ENCODE results near the gene MAPK8. TPM values are rescaled to one million over a fixed set of nuclear protein-coding genes. Genes with fewer than 3 reads are reported as not detected.

The MAPK8 gene
- total RNA-seq, 1 donor from 2014 or later = 30.6 TPM

DNA sequence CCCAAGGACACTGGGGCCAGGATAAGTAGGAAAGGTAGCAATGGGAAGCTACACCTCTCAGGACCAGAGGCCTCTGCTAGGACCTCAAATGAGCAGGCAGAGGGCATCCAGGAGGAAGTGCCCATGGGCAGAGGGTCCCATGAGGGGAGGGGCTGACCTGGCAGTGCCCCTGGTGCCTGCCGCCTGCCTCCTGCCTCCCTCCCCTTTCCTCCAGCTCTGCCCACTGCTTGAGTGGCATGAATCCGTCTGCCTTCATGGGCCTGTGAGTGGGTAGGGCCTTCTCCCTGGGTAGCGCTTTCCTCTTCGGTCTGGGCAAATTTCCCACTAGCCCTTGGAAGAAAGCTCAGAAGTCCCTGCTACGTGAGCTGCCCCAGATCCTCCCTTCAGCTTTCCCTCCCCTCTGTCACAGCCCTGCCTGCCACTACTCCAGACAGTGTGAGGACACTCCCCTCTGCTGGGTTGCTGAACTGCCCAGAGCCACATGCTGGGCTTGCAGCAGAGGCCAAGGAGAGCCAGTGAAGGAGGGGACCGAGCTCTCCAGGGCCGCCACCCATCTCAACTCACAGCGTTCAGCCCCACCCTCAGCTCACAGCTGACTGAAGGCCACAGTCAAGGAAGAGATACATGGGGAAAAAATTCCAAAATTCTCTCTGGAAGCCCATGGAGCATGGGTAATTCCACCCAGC, 157.0 kb downstream of the MAPK8 start:
- ATAC-seq (ENCODE audit: poor library complexity) = peak; percentile 11
- intact Hi-C loops (cut with DNase I) = no loop called here

DNA sequence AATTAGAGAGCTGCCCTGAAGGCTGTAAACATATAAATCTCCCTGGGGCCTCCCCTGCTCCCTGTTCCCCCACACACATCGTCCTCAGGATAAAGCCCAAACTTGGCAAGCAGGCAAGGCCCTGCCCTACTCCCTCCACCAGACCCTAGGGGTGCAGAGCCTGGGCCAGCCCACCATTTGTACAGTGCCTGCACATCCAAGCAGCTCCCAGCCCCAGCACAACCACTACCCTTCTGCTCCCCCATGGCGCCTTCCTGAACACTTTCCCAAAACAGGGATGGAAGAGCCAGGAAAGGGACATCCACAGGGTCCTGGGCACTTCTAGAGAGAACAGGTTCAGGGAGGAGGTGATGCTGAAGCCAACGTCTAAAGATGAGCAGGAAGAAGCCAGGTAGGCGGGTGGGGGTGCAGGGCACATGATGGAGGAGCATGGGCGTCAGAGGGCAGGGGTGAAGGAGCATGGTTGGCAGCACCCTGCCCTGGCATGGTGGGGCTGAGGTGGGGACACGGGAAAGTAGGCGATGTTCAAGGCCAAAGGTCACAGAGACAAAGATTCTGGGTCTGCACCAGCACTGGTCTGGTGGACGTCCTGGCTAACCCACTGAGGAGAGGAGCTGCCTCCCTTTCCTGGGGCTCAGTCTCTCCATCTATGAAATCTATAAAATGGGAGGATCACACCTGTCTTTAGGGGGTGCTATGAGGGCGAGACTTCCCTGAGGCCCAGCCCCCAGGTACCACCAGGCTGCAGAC, 157.8 kb downstream of the MAPK8 start:
- DNase-seq (no peak), ATAC-seq (ENCODE audit: poor library complexity) (no peak)
- intact Hi-C loops (cut with DNase I) = no loop called here

More for the DNA sequence above, 157.0 kb downstream of the MAPK8 start:
- DNase-seq = no peak

DNA sequence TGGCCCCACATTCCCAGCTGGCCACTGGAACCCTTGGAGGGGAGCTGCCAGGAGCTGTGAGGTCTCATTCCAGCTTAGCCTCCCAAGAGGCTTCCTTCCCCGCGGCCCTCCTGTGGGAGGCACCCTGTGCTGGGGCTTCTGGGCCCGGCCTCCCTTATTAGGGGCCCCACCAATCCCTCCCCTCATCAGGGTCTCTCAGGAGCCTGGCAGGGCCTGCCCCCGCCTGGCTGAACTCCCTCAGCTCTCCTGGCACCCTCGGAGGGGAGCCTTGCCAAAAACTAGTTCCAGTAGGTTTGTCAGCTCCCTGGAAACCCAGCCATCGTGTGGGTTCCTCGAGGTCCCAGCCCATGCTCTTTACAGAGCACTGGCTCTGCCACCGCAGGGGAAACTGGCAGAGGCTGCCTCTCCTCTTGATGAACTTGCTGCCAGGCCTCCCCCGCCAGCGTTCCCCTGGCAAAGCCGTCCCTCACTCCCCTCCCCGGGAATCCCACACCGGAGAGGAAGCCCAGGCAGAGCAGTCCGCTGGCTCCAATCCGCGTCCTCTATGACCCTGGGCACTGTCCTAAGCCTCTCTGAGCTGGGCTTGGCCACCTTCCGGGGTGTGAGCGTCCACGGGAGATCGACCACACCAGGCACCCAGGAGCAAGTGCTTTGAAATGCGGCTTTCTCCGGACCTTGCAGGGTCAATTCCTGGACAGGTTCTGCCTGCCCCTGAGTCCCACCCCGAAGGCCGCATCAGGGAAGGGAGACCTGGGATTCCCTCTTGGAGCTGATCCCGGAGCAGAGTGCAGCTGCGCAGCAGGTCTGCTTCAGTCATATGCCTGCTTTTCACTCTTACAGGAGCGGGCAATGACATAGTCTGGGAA, 158.6 kb downstream of the MAPK8 start:
- DNase-seq (peak; percentile 81), ATAC-seq (ENCODE audit: poor library complexity) (peak; percentile 92)
- intact Hi-C loops (cut with DNase I) = no loop called here

DNA sequence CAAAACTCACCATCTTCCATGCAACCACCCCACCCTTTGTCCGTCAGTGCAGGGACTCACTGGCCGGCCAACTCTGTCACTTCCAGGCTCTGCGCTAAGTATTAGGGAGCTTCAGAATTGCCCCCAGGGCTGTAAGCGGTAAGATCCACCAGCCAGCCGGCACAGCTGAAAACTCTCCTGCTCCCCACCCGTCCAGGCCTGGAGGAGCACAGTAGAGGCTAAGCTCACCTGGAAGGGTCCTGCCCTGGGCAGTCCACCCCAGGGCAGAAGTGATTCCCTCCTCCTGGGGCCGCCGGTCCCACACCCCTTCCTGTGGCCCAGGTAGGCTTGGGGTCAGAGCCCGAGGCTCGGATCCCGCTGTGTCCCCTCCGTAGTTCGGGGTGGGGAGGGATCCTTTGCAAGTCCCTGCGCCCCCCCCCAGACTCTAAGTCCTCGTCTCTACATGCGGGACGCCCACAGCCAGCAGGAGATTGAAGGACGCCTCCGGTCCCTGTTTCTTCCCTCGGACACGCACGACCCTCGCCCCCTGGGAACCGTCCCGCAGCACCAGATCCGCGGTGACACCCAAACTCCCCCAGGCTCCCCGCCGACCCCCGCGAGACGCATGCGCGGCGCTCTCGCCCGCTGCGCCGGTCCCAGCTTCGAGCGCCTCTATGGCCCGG, 159.5 kb downstream of the MAPK8 start:
- no peak for DNase-seq
- intact Hi-C loops (cut with DNase I) = no loop called here
- ATAC-seq (ENCODE audit: poor library complexity) = no peak

DNA sequence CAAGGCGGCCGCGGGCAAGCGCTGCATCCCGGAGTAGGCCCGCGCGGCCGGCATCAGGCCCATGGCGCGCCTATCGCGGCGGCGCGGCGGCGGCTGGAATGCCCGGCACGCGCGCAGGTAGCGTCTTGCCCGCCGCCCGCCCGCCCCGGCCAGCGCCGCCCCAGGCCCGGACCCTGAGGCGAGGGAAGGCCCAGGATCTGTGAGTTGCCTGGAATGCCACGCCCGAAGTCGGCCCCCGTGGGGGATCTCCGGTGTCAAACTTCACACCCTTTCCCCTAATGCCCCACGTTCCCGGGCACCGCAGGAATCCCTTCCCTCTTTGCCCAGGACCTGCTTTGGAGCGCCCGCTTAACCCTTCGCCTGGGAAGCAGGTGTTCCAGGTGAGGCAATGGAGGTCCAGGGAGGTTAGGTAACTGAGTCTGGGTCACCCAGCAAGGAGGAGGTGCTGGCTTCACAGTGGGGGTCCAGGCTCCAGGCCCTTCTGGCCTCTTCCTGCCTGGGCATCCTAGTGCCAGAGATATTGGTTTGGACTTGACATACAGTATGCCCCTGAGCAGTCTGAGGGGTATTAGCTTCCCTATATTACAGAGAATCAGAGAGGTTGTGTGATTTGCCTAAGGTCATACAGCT, 160.2 kb downstream of the MAPK8 start:
- intact Hi-C loops (cut with DNase I) = no loop called here
- ATAC-seq (ENCODE audit: poor library complexity) (no peak), DNase-seq (no peak)

DNA sequence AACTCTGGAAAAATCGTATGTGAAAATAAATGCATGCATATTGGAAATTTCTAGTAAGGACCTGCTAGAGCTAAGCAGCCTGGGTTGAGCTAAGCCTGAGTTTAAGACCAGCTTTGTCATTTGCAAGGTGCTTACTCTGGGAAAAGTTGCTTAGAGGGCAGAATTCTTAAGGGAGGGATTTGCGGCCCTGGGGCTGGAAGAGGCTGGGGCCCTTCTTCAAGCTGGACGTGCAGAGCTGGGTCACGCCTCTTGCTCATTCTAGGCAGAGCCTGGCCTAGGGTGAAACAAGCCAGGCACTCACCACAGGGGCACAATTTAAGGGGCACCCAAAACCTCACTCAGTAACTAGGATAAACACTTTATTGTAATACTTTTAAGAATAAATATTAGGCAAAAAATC, 161.2 kb downstream of the MAPK8 start:
- no peak for DNase-seq

DNA sequence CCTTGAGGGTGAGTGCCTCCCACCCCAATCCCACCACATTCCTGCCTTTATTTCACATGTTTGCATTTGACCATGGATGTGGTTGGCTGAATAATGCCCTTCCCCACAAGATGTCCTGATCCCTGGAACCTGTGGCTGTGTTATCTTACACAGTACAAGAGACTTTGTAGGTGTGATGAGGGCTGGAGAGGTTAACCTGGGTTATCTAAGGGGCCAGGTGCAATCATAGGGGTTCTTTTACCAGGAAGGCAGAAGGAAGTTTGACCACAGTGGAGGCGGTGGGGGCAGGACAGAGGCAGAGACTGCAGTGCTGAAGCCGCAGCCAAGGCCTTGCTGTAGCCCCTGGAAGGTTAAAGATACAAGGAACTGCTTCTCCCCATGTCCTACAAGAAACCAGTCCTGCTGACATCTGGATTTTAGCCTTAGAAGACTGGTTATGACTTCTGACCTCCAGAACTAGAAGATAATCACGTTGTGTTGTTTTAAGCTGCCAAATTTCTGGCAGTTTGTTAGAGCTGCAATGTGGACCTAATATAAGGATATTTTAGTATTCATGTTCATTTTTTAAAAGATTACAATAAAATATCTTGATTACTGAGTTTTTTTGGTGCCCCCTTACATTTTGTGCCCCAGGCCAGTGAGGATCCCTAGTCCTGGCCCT, 161.8 kb downstream of the MAPK8 start:
- DNase-seq = no peak
- no peak for ATAC-seq (ENCODE audit: poor library complexity)
- intact Hi-C loops (cut with DNase I) = no loop called here

More for the DNA sequence above, 161.2 kb downstream of the MAPK8 start:
- intact Hi-C loops (cut with DNase I) = no loop called here
- no peak for ATAC-seq (ENCODE audit: poor library complexity)

DNA sequence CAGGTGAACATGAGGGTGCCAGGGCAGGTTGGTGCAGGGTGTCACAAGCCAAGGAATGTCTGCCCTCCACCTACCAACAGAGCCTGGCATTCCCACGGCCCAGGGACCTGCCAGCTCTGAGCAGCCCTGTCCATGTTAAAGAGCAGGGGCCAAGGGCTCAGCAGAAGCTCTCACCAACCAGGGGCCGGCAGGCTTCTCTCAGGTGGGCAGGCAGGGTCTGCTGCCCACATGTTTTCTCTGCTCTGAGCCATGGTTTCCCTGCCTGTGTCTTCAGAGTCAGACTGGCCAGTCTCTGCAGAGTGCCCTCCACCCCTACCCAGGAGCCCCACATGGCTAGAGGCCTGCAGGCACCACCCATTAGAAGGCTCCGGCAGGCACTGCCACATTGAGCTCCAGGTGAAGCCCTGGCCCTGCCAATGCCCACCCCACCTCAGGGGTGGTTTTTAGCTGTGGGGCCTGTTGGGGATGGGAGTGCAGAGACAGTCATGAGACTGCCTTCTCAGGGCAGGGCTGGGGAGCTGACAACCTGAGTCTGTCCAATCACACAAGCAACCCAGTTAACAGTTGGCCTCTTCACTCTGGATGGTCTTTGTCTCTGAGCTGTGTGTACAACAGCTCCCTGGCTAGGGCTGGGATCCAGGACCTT, 162.5 kb downstream of the MAPK8 start:
- DNase-seq (no peak), ATAC-seq (ENCODE audit: poor library complexity) (no peak)
- intact Hi-C loops (cut with DNase I) = no loop called here

DNA sequence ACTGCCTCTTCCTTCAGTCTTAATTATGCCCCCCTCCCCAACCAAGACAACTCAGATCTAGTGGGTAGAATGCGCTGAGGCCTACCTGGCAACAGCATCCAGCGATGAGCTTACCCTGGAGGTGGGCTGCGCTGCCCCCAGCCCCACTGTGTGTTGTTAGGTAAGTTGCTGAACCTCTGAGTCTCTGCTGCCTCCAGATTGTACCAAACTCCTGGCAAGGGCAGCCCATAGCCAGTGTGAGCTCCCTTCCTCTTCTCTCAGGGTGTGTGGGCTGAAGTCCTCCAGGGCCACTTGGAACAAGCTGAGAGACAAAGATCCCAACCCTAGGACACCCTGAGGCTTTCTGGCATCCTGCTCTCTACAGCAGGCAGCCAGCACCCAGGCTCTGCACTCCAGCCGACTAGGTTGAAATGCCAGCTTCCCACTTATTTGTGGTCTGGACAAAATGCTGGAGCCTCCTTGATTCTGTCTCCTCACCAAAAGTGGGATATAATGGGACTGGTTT, 163.1 kb downstream of the MAPK8 start:
- DNase-seq = no peak
- ATAC-seq (ENCODE audit: poor library complexity) = no peak
- intact Hi-C loops (cut with DNase I) = no loop called here

DNA sequence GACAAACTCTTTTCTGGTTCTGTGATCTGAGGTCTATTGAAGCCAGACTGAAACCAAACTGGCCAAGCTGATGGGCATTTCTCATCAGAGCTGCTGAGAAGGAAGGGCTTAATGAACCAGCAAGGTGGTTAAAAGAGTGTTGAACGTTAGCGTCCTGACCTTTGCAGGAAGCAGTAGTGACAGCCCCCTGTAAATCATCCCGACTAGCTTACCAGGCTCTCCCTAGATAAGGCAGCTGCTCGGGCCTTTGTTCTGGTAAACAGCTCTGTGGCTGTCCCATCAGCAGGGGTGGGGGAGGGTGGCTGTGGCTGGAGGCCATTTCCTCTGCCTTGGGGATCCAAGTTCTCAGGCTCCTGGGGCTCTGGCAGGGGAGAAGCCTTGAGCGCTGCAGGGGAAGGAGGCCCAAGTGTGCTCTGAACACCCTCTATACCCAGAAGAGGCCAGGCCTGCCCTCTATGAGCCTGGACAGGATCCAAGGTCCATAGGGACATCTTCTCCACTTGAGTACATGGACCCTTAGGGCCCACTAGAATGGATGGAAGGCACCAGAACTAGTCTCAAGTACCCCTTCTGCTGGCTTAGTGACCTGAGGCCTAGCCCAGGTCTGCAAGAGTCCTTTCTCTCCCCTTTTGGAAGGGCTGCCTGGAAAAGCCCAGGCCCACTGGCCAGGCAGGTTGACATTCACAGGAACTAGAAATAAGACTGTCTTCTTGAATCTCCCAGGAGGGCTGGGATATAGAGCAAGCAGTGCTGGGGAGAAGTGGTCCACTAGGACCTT, 163.8 kb downstream of the MAPK8 start:
- no peak for ATAC-seq (ENCODE audit: poor library complexity)
- intact Hi-C loops (cut with DNase I) = no loop called here
- DNase-seq = no peak

DNA sequence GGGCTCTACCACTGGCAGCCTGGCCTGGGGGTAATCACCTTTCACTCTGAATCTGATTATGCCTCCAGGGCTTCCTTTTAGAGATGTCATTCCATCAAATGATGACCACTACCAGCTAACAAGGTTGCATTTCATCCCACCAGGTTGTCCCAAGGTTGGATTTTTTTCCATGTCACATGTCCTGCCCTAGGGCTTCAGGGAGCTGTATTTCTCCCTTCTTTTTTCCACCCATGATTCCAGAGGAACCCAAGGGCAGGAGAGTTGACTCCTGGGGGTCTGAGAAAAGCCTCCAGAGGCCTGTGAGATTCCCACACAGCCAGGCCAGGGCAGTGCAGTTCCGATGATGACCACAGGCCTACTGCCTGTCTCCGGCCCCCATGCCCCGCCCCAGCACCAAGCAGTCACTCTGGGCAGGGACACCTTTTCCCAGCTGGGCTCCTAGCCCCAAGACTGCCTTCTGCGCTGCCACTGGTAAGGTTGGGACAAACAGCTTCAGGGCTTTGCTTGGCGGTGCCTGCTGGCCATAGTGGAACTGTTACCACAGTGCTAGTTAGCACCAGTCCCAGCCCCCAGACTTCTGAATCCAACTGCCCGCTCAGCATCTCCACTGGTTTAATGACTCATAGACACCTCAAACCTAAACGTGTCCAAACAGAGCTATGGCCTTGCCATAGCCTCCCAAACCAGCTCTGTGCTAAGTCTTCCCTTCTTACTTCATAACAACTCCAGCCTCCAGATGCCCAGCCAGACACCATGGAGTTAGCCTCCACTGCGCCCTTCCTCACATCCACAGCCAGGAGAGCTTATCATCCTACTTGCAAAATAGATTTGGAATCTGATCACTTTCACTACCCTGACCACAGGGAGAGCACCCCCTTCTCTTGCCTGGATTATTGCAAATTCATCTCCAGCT, 164.7 kb downstream of the MAPK8 start:
- ATAC-seq (ENCODE audit: poor library complexity) (no peak), DNase-seq (no peak)
- intact Hi-C loops (cut with DNase I) = no loop called here

DNA sequence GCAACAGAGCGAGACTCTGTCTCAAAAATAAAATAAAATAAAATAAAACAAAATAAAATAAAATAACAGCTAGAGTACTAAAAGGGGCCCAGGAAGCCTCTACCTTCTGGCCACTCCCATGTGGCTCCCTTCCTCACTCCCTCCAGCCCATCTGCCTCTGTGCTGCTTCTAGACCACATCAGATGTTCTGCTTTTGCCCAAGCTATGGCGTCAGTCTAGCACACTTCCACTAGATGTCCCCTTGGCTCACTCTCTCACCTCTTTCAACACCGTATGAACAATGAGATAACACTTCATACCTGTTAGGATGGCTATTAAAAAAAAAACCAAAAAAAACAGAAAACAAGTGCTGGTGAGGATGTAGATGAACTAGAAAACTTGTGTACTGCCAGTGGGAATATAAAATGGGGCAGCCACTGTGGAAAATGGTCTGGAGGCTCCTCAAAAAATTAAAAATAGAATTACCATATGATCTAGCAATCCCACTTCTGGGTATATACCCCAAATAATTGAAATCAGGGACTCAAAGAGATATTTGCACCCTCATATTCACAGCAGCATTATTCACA, 166.1 kb downstream of the MAPK8 start:
- intact Hi-C loops (cut with DNase I) = no loop called here
- no peak for ATAC-seq (ENCODE audit: poor library complexity)
- no peak for DNase-seq

DNA sequence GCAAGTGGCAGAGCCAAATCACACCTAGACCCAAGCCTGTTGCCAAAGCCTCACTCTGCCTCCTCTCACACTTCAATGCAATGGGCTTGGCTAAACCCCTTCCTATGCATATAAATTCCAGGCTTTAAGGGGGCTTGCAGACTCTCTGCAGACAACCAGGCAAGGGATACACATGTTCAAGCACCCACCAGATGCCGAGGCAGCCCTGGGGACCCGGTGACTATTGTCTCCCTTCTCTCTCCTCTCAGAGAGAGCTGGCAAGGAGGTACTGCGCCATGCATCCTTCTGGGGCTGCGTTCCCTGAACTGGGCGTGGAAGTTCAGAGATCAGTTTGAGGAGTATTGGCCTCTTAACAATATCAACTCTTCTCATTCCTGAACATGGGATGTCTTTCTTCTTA, 167.2 kb downstream of the MAPK8 start:
- intact Hi-C loops (cut with DNase I) = no loop called here

DNA sequence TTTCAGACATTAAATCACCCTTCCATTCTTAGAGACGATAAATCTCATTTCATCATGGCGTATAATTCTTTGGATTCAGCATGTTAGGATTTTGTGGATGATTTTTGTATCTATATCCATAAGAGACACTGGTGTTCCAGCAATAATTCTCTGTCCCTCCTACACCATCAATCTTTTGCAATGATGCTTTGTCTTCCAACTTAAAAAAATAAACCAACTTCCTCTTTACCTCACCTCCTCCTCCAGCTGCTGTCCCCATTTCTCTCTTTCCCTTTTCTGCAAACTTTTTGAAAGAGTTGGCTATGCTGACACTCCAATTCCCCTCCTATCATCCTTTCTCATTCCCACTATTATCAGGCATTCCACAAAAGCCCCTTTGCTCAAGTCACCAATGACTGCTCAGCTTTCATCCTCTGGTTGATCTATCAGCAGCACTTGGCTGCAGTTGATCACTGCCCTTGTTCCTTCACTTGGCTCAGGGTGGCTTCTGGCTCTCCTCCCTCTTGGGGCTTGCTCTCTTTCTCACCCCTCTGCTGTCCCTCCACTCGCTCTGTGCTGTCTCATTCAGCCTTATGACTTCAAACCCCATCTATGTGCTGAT, 168.4 kb downstream of the MAPK8 start:
- intact Hi-C loops (cut with DNase I) = no loop called here
- no peak for DNase-seq
- no peak for ATAC-seq (ENCODE audit: poor library complexity)

More for the DNA sequence above, 167.2 kb downstream of the MAPK8 start:
- DNase-seq (no peak), ATAC-seq (ENCODE audit: poor library complexity) (no peak)

DNA sequence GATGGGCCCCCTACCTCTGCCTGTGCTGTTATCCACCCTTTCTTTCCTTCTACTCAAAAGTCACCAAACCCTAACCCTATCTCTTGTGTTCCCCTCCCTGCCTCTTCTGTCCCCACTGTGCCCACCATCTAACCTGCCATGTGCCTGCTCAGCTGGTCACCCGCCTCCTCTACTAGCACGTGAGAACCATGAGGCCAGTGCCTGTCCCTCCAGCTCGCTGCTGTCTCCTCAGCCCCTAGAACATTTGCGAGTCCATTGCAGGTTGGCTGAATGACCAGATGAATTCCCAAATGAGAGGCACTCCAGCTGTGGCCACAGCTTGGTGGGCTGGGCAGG, 169.4 kb downstream of the MAPK8 start:
- no peak for DNase-seq
- intact Hi-C loops (cut with DNase I) = no loop called here
- no peak for ATAC-seq (ENCODE audit: poor library complexity)

Measured in Right ventricle myocardium superior (tissue), 1 donor.